ENCODE data around the gene TXN. TPM values are rescaled to one million over a fixed set of nuclear protein-coding genes. Genes with fewer than 3 reads are reported as not detected.

Gene TXN
- total RNA-seq = 100 to 1,000 TPM; 525 to 605 (median 551) TPM

- no peaks in the 10 kb centered on the region for H3K9me3 Mint-ChIP-seq
- H3K27me3 Mint-ChIP-seq (ENCODE audit: low read depth) = no peaks in the 10 kb centered on the region
- ATAC-seq (peak; percentile 79 to 85), DNase-seq (peak; percentile 80)
- H3K4me1 Mint-ChIP-seq (ENCODE audit: low read depth) = peaks cover 47% of the 10 kb centered on the region
- peaks cover 6% of the 10 kb centered on the region for H3K36me3 Mint-ChIP-seq (ENCODE audit: insufficient read depth)
- peak within 1 kb of the TSS; percentile 93 for H3K4me3 Mint-ChIP-seq
Measured at GRCh38 chr9:110256380-110257096, at the start of gene TXN. TSS of gene TXN (minus strand) at chr9:110256507. CDS start at chr9:110256435, 72 bp downstream.

- H3K4me1 Mint-ChIP-seq (ENCODE audit: low read depth) = no peaks in the 10 kb centered on the region
- ATAC-seq (no peak), DNase-seq (no peak)
- H3K27me3 Mint-ChIP-seq (ENCODE audit: low read depth) = peaks cover 15% of the 10 kb centered on the region
- H3K36me3 Mint-ChIP-seq (ENCODE audit: insufficient read depth) = no peaks in the 10 kb centered on the region
- no peaks in the 10 kb centered on the region for H3K9me3 Mint-ChIP-seq
- H3K4me3 Mint-ChIP-seq = no peak overlapping the region
Measured at GRCh38 chr9:110303133-110303532, 46.8 kb upstream of the TXN start.

GRCh38 chr9:110298043-110298605 lies 41.8 kb upstream of the TXN start:
- H3K27me3 Mint-ChIP-seq (ENCODE audit: low read depth) = peaks cover 6% of the 10 kb centered on the region
- no peak for ATAC-seq
- H3K4me3 Mint-ChIP-seq = no peak overlapping the region

GRCh38 chr9:110293248-110293647 lies 36.9 kb upstream of the TXN start:
- Mint-ChIP-seq H3K9me3 (no peaks in the 10 kb centered on the region), H3K36me3 (ENCODE audit: insufficient read depth) (no peaks in the 10 kb centered on the region), H3K4me1 (ENCODE audit: low read depth) (no peaks in the 10 kb centered on the region), H3K27me3 (ENCODE audit: low read depth) (peaks cover 4% of the 10 kb centered on the region), H3K4me3 (no peak overlapping the region)
- ATAC-seq (no peak), DNase-seq (no peak)

More at GRCh38 chr9:110298043-110298605, 41.8 kb upstream of the TXN start:
- Mint-ChIP-seq H3K36me3 (ENCODE audit: insufficient read depth) (no peaks in the 10 kb centered on the region), H3K9me3 (no peaks in the 10 kb centered on the region), H3K4me1 (ENCODE audit: low read depth) (no peaks in the 10 kb centered on the region)
- no peak for DNase-seq

- H3K4me3 Mint-ChIP-seq = no peak overlapping the region
- H3K4me1 Mint-ChIP-seq (ENCODE audit: low read depth) = no peaks in the 10 kb centered on the region
- no peaks in the 10 kb centered on the region for H3K9me3 Mint-ChIP-seq
- no peaks in the 10 kb centered on the region for H3K36me3 Mint-ChIP-seq (ENCODE audit: insufficient read depth)
- no peak for ATAC-seq
- no peak for DNase-seq
- peaks cover 4% of the 10 kb centered on the region for H3K27me3 Mint-ChIP-seq (ENCODE audit: low read depth)
Measured at GRCh38 chr9:110291921-110292557, 35.7 kb upstream of the TXN start.

GRCh38 chr9:110290001-110290400 lies 33.7 kb upstream of the TXN start:
- DNase-seq (no peak), ATAC-seq (no peak)
- no peaks in the 10 kb centered on the region for H3K4me1 Mint-ChIP-seq (ENCODE audit: low read depth)
- H3K27me3 Mint-ChIP-seq (ENCODE audit: low read depth) = peaks cover 4% of the 10 kb centered on the region
- H3K9me3 Mint-ChIP-seq = no peaks in the 10 kb centered on the region
- no peak overlapping the region for H3K4me3 Mint-ChIP-seq
- H3K36me3 Mint-ChIP-seq (ENCODE audit: insufficient read depth) = no peaks in the 10 kb centered on the region

GRCh38 chr9:110288503-110288902 lies 32.2 kb upstream of the TXN start:
- DNase-seq (no peak), ATAC-seq (no peak)
- no peak overlapping the region for H3K4me3 Mint-ChIP-seq
- no peaks in the 10 kb centered on the region for H3K9me3 Mint-ChIP-seq
- no peaks in the 10 kb centered on the region for H3K4me1 Mint-ChIP-seq (ENCODE audit: low read depth)
- H3K36me3 Mint-ChIP-seq (ENCODE audit: insufficient read depth) = no peaks in the 10 kb centered on the region
- peaks cover 1% of the 10 kb centered on the region for H3K27me3 Mint-ChIP-seq (ENCODE audit: low read depth)

- ATAC-seq (no peak), DNase-seq (no peak)
- Mint-ChIP-seq H3K4me3 (no peak overlapping the region), H3K36me3 (ENCODE audit: insufficient read depth) (no peaks in the 10 kb centered on the region), H3K27me3 (ENCODE audit: low read depth) (peaks cover 1% of the 10 kb centered on the region), H3K4me1 (ENCODE audit: low read depth) (no peaks in the 10 kb centered on the region), H3K9me3 (no peaks in the 10 kb centered on the region)
Measured at GRCh38 chr9:110287289-110287680, 31.0 kb upstream of the TXN start.

- H3K36me3 Mint-ChIP-seq (ENCODE audit: insufficient read depth) = no peaks in the 10 kb centered on the region
- ATAC-seq (no peak), DNase-seq (no peak)
- H3K4me1 Mint-ChIP-seq (ENCODE audit: low read depth) = no peaks in the 10 kb centered on the region
- no peak overlapping the region for H3K4me3 Mint-ChIP-seq
- peaks cover 7% of the 10 kb centered on the region for H3K27me3 Mint-ChIP-seq (ENCODE audit: low read depth)
- no peaks in the 10 kb centered on the region for H3K9me3 Mint-ChIP-seq
Measured at GRCh38 chr9:110284211-110284844, 28.0 kb upstream of the TXN start.

- H3K4me1 Mint-ChIP-seq (ENCODE audit: low read depth) = no peaks in the 10 kb centered on the region
- H3K4me3 Mint-ChIP-seq = no peak overlapping the region
- ATAC-seq (no peak), DNase-seq (no peak)
- no peaks in the 10 kb centered on the region for H3K36me3 Mint-ChIP-seq (ENCODE audit: insufficient read depth)
- no peaks in the 10 kb centered on the region for H3K9me3 Mint-ChIP-seq
- H3K27me3 Mint-ChIP-seq (ENCODE audit: low read depth) = peaks cover 8% of the 10 kb centered on the region
Measured at GRCh38 chr9:110283751-110284150, 27.4 kb upstream of the TXN start.

- Mint-ChIP-seq H3K4me1 (ENCODE audit: low read depth) (no peaks in the 10 kb centered on the region), H3K4me3 (no peak overlapping the region), H3K9me3 (no peaks in the 10 kb centered on the region), H3K27me3 (ENCODE audit: low read depth) (peaks cover 8% of the 10 kb centered on the region), H3K36me3 (ENCODE audit: insufficient read depth) (no peaks in the 10 kb centered on the region)
- DNase-seq (no peak), ATAC-seq (no peak)
Measured at GRCh38 chr9:110282739-110283081, 26.4 kb upstream of the TXN start.

- H3K27me3 Mint-ChIP-seq (ENCODE audit: low read depth) = peaks cover 8% of the 10 kb centered on the region
- no peaks in the 10 kb centered on the region for H3K4me1 Mint-ChIP-seq (ENCODE audit: low read depth)
- no peaks in the 10 kb centered on the region for H3K36me3 Mint-ChIP-seq (ENCODE audit: insufficient read depth)
- DNase-seq = no peak
- no peaks in the 10 kb centered on the region for H3K9me3 Mint-ChIP-seq
- ATAC-seq = no peak
- H3K4me3 Mint-ChIP-seq = no peak overlapping the region
Measured at GRCh38 chr9:110282018-110282738, 25.9 kb upstream of the TXN start.

- H3K27me3 Mint-ChIP-seq (ENCODE audit: low read depth) = peaks cover 7% of the 10 kb centered on the region
- DNase-seq = no peak
Measured at GRCh38 chr9:110278080-110278707, 21.9 kb upstream of the TXN start.

GRCh38 chr9:110276781-110277180 lies 20.5 kb upstream of the TXN start:
- Mint-ChIP-seq H3K4me3 (no peak overlapping the region), H3K4me1 (ENCODE audit: low read depth) (no peaks in the 10 kb centered on the region), H3K27me3 (ENCODE audit: low read depth) (peaks cover 7% of the 10 kb centered on the region), H3K9me3 (no peaks in the 10 kb centered on the region), H3K36me3 (ENCODE audit: insufficient read depth) (no peaks in the 10 kb centered on the region)
- ATAC-seq = no peak
- no peak for DNase-seq

More at GRCh38 chr9:110278080-110278707, 21.9 kb upstream of the TXN start:
- H3K4me3 Mint-ChIP-seq = no peak overlapping the region
- no peak for ATAC-seq
- H3K4me1 Mint-ChIP-seq (ENCODE audit: low read depth) = no peaks in the 10 kb centered on the region
- H3K9me3 Mint-ChIP-seq = no peaks in the 10 kb centered on the region
- no peaks in the 10 kb centered on the region for H3K36me3 Mint-ChIP-seq (ENCODE audit: insufficient read depth)

Data from activated T-cell treated with anti-CD3 and anti-CD28 coated beads, Interleukin-2, amount 50 U/mL, for 4 hours (primary cell).